PFSK-1 (cell line): ENCODE results near the gene KCNN4.

Experiments
- FOXP2 ChIP-seq: optimal IDR thresholded peaks from 2 replicates; pipeline ENCODE3; 2011; ENCODE audit warnings: borderline replicate concordance, control low read depth, inconsistent platforms; ENCODE audit not compliant: insufficient read depth; ENCODE audit errors: extremely low read length, extremely low read depth
- POLR2AphosphoS5 ChIP-seq: IDR thresholded peaks from 2 replicates; pipeline ENCODE4 v1.6.1; 2012; ENCODE audit warnings: low read depth, mild to moderate bottlenecking, control low read depth, low read length, moderate library complexity
- SIN3A ChIP-seq: IDR thresholded peaks from 2 replicates; pipeline ENCODE4 v1.6.1; 2012; ENCODE audit warnings: mild to moderate bottlenecking, low read length, moderate library complexity, borderline replicate concordance; ENCODE audit not compliant: insufficient read depth
- TAF1 ChIP-seq: IDR thresholded peaks from 2 replicates; pipeline ENCODE4 v1.6.1; 2012; ENCODE audit warnings: low read length, control low read depth, borderline replicate concordance; ENCODE audit not compliant: insufficient read depth
- TF ChIP-seq, protein P1 (sequence below), 2 experiments: IDR thresholded peaks; 2 replicates each; pipeline versions ENCODE4 v1.6.1 to v1.8.0; 2011 to 2012; ENCODE audit warnings: low read depth in 2 of 2, low read length in 2 of 2, control low read depth in 1 of 2, inconsistent platforms in 1 of 2, mild to moderate bottlenecking in 1 of 2, moderate library complexity in 1 of 2; ENCODE audit not compliant: insufficient read depth in 1 of 2

The KCNN4 gene

DNA sequence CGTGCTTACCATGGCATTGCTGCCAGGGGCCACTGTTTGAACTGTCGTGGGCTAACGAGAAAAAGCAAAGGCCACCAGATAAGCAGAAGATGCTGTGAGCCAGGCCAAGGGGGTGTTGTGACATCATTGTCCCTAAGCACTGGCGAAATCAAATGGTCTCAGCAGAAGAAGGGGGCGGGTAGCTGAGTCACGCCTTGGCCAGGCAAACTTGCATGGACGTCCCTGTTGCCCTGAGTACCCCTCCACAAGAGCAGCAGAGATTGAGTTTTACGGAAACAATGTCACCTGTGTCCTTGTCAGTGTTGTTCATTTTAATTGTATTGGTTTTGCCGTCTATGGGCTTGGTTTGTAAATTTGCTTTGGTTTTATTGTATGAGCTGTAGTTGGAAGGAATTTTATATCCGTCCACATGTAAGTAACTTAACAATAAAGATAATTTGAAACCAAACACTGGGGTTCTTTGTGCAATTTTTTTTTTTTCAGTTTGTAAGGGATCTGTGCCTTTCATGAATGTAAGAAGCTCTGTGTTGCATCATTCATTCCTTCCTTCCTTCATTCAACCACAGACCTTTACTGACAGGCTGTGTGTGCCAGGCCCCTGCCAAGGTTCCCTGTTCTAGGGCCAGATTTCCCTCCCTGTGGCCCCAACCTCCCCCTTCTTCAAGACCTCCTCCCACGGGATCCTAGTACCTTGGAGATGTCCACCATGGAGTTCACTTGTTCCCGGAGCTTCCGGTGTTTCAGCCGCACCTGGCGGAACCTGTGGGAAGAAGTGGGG, 12.3 kb downstream of the KCNN4 start:
- TF ChIP-seq, protein P1, sequence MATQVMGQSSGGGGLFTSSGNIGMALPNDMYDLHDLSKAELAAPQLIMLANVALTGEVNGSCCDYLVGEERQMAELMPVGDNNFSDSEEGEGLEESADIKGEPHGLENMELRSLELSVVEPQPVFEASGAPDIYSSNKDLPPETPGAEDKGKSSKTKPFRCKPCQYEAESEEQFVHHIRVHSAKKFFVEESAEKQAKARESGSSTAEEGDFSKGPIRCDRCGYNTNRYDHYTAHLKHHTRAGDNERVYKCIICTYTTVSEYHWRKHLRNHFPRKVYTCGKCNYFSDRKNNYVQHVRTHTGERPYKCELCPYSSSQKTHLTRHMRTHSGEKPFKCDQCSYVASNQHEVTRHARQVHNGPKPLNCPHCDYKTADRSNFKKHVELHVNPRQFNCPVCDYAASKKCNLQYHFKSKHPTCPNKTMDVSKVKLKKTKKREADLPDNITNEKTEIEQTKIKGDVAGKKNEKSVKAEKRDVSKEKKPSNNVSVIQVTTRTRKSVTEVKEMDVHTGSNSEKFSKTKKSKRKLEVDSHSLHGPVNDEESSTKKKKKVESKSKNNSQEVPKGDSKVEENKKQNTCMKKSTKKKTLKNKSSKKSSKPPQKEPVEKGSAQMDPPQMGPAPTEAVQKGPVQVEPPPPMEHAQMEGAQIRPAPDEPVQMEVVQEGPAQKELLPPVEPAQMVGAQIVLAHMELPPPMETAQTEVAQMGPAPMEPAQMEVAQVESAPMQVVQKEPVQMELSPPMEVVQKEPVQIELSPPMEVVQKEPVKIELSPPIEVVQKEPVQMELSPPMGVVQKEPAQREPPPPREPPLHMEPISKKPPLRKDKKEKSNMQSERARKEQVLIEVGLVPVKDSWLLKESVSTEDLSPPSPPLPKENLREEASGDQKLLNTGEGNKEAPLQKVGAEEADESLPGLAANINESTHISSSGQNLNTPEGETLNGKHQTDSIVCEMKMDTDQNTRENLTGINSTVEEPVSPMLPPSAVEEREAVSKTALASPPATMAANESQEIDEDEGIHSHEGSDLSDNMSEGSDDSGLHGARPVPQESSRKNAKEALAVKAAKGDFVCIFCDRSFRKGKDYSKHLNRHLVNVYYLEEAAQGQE (IDR thresholded peaks at IDR 0.05; ENCODE audit: insufficient read depth in 1 of 2, low read depth in 2 of 2, low read length in 2 of 2) = no peak
- TF ChIP-seq SIN3A = no peak
- TF ChIP-seq FOXP2 = no peak
- no peak for TF ChIP-seq POLR2AphosphoS5
- TF ChIP-seq TAF1 = no peak

DNA sequence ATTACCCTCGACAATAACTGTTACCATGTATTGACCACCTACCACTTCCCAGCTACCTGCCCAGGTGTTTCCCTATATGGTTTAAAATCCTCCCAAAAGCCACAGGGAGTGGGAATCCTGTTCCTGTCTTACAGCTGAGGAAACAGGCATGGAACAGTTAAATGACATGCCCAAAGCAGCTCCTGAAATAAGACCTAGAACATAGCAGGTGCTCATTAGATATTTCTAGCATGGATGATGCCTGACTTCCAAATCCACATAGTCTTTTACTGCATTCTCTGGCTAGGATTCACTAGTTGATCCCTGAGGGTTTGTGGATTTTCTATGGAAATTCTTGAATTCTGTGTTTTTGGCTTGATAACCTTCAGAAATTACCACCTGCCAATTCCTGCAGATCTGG, 13.0 kb downstream of the KCNN4 start:
- TF ChIP-seq, protein P1 (IDR thresholded peaks at IDR 0.05; ENCODE audit: insufficient read depth in 1 of 2, low read depth in 2 of 2, low read length in 2 of 2) = no peak
- TF ChIP-seq FOXP2 = no peak

DNA sequence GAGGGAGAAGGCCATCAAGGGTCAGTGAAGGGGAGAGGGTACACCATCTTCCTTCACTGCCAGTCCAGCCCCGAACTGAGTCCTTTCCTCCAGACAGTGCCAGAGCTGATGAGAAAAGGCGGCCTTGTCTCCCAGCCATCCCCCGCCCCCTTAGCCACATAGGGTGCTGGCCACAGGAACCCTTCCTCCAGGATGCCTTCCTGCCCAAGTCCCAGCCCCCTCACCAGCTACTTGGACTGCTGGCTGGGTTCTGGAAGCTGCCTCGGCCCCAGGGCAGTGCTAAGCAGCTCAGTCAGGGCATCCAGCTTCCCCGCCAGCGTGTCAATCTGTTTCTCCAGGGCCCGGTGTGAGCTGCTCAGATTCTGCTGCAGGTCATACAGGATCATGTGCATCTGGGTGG, 13.5 kb downstream of the KCNN4 start:
- TF ChIP-seq, protein P1 (IDR thresholded peaks at IDR 0.05; ENCODE audit: insufficient read depth in 1 of 2, low read depth in 2 of 2, low read length in 2 of 2) = no peak
- TF ChIP-seq FOXP2 (no peak), POLR2AphosphoS5 (no peak), SIN3A (no peak), TAF1 (no peak)

DNA sequence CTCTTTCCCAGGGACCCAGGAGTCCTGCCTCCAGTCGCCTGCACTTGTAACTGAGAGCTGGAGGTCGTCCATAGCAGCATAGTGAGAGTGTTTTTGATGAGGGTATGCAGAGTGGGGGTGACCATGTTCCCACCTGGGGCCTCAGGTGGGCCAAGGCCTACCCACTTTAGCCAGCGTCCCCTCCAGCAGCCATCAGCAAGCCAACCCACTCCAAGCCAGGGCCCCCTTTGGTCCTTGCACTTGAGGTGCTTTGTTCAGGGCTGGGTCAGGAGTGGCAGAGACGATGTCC, 14.1 kb downstream of the KCNN4 start:
- TF ChIP-seq POLR2AphosphoS5 (no peak), SIN3A (no peak), TAF1 (no peak), FOXP2 (no peak)
- TF ChIP-seq, protein P1 (IDR thresholded peaks at IDR 0.05; ENCODE audit: insufficient read depth in 1 of 2, low read depth in 2 of 2, low read length in 2 of 2) = no peak

DNA sequence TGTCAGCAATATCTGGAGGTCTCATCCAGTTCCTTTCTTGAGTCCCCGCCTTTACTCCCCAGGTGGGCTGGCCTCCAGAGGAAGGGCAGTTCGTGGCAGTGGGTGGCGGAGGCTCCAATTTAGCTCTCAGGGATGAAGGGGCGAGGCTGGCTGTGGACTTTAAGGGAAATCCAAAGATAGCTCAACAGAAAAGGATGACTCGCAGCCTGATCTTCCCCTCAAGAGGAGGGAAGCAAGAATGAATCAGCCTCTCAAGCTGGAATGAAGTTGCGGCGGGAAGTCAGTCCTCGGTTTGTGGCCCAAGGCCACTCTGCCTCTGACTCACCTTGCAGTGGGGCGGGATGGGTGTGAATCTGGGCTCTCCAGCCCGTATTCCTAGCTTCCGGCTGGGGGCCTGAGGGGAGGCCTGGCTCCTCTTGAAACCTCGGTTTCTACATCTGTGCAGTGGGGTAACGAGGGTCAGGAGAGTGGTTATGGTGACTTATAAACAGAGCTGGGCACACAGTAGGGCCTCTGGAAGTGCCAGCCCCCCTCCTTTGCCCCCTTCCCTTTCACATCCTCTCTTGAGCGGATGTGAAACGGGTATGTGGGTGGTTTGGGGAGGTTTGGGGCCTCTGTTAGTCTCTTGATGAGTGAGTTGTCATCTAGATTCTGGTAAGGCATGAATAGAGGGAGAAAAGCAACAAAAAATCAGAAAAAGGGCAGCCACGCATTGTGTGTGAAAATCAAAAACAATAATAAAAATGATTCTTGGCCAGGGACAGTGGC, 15.5 kb downstream of the KCNN4 start:
- TF ChIP-seq POLR2AphosphoS5 (no peak), FOXP2 (no peak), TAF1 (no peak), SIN3A (no peak; the same call in 1 of the 2 replicates)
- TF ChIP-seq, protein P1 (IDR thresholded peaks at IDR 0.05; ENCODE audit: insufficient read depth in 1 of 2, low read depth in 2 of 2, low read length in 2 of 2) = no peak
